Lung (tissue), 12 donors: ENCODE measurements around the gene HSPH1. TPM values are rescaled to one million over a fixed set of nuclear protein-coding genes. Genes with fewer than 3 reads are reported as not detected.

Source experiments
- ATAC-seq: fragments of 200-7000 bp; cut with Tn5 transposase; one replicate; pipeline ENCODE4 v1.9.1; 2020; ENCODE audit warnings: moderate number of reproducible peaks; ENCODE audit not compliant: insufficient read depth, low FRiP score
- DNase-seq, 3 donors: peaks; one replicate each; pipeline ENCODE4 v3.0.0-alpha.2; 2013 to 2017
- H3K27ac ChIP-seq, 2 donors: one replicate each; pipeline ENCODE4 v1.5.1; 2013; ENCODE audit warnings: mild to moderate bottlenecking in 2 of 2, moderate library complexity in 2 of 2, control low read depth in 1 of 2, inconsistent platforms in 1 of 2, low read depth in 1 of 2, low read length in 1 of 2
- H3K27me3 ChIP-seq, 3 donors: one replicate each; pipeline ENCODE4 v1.5.1; 2013; ENCODE audit warnings: low read length in 2 of 3; ENCODE audit not compliant: control insufficient read depth in 3 of 3, insufficient read depth in 3 of 3
- H3K36me3 ChIP-seq, 4 donors: one replicate each; pipeline ENCODE4 v1.5.1; 2013; ENCODE audit warnings: low read length in 4 of 4, mild to moderate bottlenecking in 1 of 4, moderate library complexity in 1 of 4; ENCODE audit not compliant: control insufficient read depth in 4 of 4, insufficient read depth in 4 of 4
- H3K4me1 ChIP-seq, 5 donors: one replicate each; pipeline ENCODE4 v1.5.1; 2013; ENCODE audit warnings: low read length in 5 of 5, mild to moderate bottlenecking in 2 of 5, moderate library complexity in 1 of 5; ENCODE audit not compliant: control insufficient read depth in 5 of 5, insufficient read depth in 5 of 5
- H3K4me3 ChIP-seq: one replicate; pipeline ENCODE4 v1.5.1; 2013; ENCODE audit warnings: mild to moderate bottlenecking, control low read depth, moderate library complexity
- H3K9ac ChIP-seq, 2 donors: one replicate each; pipeline ENCODE4 v1.5.1; 2013; ENCODE audit warnings: low read length in 2 of 2, control low read depth in 1 of 2; ENCODE audit not compliant: insufficient read depth in 1 of 2
- H3K9me3 ChIP-seq, 4 donors: one replicate each; pipeline ENCODE4 v1.5.1; 2013; ENCODE audit warnings: low read length in 3 of 4, mild to moderate bottlenecking in 1 of 4, moderate library complexity in 1 of 4; ENCODE audit not compliant: control insufficient read depth in 4 of 4, insufficient read depth in 3 of 4
- WGBS, 2 donors: extraction: QIAGEN DNeasy Blood & Tissue Kit; methylation state at CpG; one replicate each; pipeline ENCODE4 v1.1.7; 2013; 5-methylcytosine and 5-hydroxymethylcytosine counted together
- polyA plus RNA-seq, 2 donors: library from polyadenylated mRNA; stranded (reverse); fragments of 200-250 nt; gene quantifications; one replicate each; pipeline ENCODE4 v1.2.1, GENCODE V29; 2013
- total RNA-seq, 2 donors: library from RNA; depleted of rRNA in 1 of 2; stranded (reverse); fragments of >200 nt in 1 of 2; gene quantifications; one replicate each; pipeline ENCODE4 v1.2.1, GENCODE V29; 2014 to 2021
- TF ChIP-seq, protein P1 (sequence below): IDR thresholded peaks from 2 replicates; pipeline ENCODE4 v1.5.1; 2012; ENCODE audit warnings: mild to moderate bottlenecking; ENCODE audit errors: control extremely low read depth, extremely low read depth
- donor health status: control.
- donor health status: control.
- donor health status: Bipolar disorder and iron deficiency.
- donor health status: healthy.
- donor health status: DM: yes; HTN: yes; CAD: no.

HSPH1 gene
- total and polyA plus RNA-seq, 4 donors = 34.1 to 223 (median 65.6) TPM

- TF ChIP-seq, protein P1, sequence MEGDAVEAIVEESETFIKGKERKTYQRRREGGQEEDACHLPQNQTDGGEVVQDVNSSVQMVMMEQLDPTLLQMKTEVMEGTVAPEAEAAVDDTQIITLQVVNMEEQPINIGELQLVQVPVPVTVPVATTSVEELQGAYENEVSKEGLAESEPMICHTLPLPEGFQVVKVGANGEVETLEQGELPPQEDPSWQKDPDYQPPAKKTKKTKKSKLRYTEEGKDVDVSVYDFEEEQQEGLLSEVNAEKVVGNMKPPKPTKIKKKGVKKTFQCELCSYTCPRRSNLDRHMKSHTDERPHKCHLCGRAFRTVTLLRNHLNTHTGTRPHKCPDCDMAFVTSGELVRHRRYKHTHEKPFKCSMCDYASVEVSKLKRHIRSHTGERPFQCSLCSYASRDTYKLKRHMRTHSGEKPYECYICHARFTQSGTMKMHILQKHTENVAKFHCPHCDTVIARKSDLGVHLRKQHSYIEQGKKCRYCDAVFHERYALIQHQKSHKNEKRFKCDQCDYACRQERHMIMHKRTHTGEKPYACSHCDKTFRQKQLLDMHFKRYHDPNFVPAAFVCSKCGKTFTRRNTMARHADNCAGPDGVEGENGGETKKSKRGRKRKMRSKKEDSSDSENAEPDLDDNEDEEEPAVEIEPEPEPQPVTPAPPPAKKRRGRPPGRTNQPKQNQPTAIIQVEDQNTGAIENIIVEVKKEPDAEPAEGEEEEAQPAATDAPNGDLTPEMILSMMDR = no peak
- peak; percentile 35 to 54 (median 49) for DNase-seq
- WGBS, 2 donors = 50 to 54% methylated on average over 7 of the region's 7 CpGs
Observed at GRCh38 chr13:31201341-31202031, 39.8 kb upstream of the HSPH1 start.

GRCh38 chr13:31200637-31200971, 38.9 kb upstream of the HSPH1 start:
- Histone ChIP-seq H3K9me3 (no peaks in the 10 kb centered on the region), H3K9ac (peak overlapping the region in 1 of 2 donors; percentile 76), H3K27me3 (peaks cover 0 to 3% (median 0%) of the 10 kb centered on the region in 3 donors), H3K4me1 (peaks cover 0 to 13% (median 4%) of the 10 kb centered on the region in 5 donors), H3K36me3 (no peaks in the 10 kb centered on the region), H3K4me3 (peak overlapping the region; percentile 89), H3K27ac (peak overlapping the region; percentile 98)
- peak; percentile 9 for ATAC-seq
- TF ChIP-seq, protein P1 = no peak
- WGBS, 2 donors = 0 to 1% methylated on average over 17 to 34 of the region's 34 CpGs
- DNase-seq = peak; percentile 74 to 79 (median 77)

More at GRCh38 chr13:31201341-31202031, 39.8 kb upstream of the HSPH1 start:
- Histone ChIP-seq H3K27me3 (peaks cover 0 to 3% (median 0%) of the 10 kb centered on the region in 3 donors), H3K36me3 (no peaks in the 10 kb centered on the region), H3K4me1 (peaks cover 0 to 13% (median 4%) of the 10 kb centered on the region in 5 donors), H3K9me3 (no peaks in the 10 kb centered on the region), H3K9ac (peak overlapping the region in 1 of 2 donors; percentile 76), H3K27ac (peak overlapping the region in 1 of 2 donors; percentile 98), H3K4me3 (no peak overlapping the region)
- no peak for ATAC-seq

DNA sequence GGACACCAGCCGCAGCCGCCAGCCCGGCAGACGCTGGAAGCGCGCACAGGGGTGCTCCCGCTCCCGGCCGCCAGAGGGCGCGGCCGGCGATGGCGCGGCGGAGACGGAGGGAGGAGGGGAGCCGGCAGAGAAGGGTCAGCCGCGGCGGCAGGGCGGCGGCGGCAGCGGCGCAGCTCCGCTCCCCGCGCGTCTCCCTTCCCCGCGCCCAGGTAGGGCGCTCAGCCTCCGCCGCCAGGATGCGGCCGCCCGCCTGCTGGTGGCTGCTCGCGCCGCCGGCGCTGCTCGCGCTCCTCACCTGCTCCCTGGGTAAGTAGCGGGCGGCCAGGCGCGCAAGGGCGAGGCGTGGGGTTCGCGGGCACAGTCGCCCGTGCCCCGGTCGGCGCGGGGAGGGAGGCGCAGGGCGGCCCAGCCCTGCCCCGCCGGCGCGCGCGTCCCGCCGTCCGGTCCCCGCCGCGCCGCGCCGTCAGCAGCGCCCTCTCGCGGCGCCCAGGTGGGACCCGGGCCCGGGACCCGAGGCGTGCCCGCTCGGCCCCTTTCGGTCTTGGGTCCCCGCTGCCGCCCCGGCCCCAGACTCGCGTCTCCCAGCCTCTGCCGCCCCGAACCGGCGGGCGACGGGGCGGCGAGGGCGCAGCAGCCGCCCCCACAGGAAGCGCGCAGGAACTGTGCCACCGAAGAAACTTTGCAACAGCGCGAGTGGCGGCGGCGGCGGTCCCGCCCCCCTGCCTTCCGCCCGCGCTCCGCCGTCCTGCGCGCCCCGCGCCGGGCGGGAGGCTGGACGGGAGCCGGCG, 38.3 kb upstream of the HSPH1 start, which contains the start of gene B3GLCT:
B3GLCT (plus strand) TSS at position 127 of the 788 bp plus-strand sequence; CDS start at position 237, 110 bp downstream.
- Histone ChIP-seq H3K9ac (peak within 1 kb of the TSS in 1 of 2 donors; percentile 76), H3K4me3 (peak within 1 kb of the TSS; percentile 89), H3K36me3 (no peaks in the 10 kb centered on the region), H3K27me3 (peaks cover 0 to 3% (median 0%) of the 10 kb centered on the region in 3 donors), H3K27ac (peak within 1 kb of the TSS; percentile 98), H3K4me1 (peaks cover 0 to 13% (median 4%) of the 10 kb centered on the region in 5 donors), H3K9me3 (no peaks in the 10 kb centered on the region)
- peak; percentile 95 for ATAC-seq
- TF ChIP-seq, protein P1 = peak; percentile 74
- DNase-seq = peak; percentile 85 to 90 (median 88)
- WGBS, 2 donors = 0% methylated on average over 48 to 126 of the region's 126 CpGs
